C4-2B (cell line): ENCODE data around the gene GRIA1.

Source experiments
- CTCF ChIP-seq: fragments of 450-650 bp; conservative IDR thresholded peaks from 2 replicates; pipeline ENCODE4 v1.5.1; 2017; ENCODE audit warnings: mild to moderate bottlenecking
- ZFX ChIP-seq: fragments of 450-650 bp; IDR thresholded peaks from 2 replicates; pipeline ENCODE4 v1.6.1; 2017

GRCh38 chr5:153809166-153809565, 318.7 kb downstream of the GRIA1 start:
- TF ChIP-seq CTCF (no peak), ZFX (no peak)
